ENCODE data around the gene TNNC2.
A peak's percentile ranks its signal among the peaks of the same experiment; 100 is the strongest.
"Not testable (repeated sequence)": the region's sequence is repeated elsewhere in the genome, so short reads cannot be mapped to it uniquely, and the experiment has no call there.

TNNC2 gene

GRCh38 chr20:45833030-45833882 lies 6.1 kb upstream of the TNNC2 start, which contains the start of gene SNX21:
TSS of gene SNX21 (plus strand) at chr20:45833799. CDS start at chr20:45833920, 121 bp downstream.
- H3K4me3 ChIP-seq (ENCODE audit: low read depth, low read length, poor library complexity, severe bottlenecking): peak within 1 kb of the TSS; percentile 63
- H3K36me3 ChIP-seq (ENCODE audit: insufficient read depth, low read length): no peaks in the 10 kb centered on the region
- no peaks in the 10 kb centered on the region for H4K20me1 ChIP-seq (ENCODE audit: insufficient read depth, low read length)
- no peak within 1 kb of the TSS for H2AFZ ChIP-seq (ENCODE audit: low read length)
- H3K79me2 ChIP-seq (ENCODE audit: insufficient read depth, low read length): no peaks in the 10 kb centered on the region
- H3F3A ChIP-seq (ENCODE audit: insufficient read depth, low read length): no peaks in the 10 kb centered on the region
- TF ChIP-seq CTCF (IDR thresholded peaks at IDR 0.05; ENCODE audit: low read length) (no peak), EZH2 (IDR thresholded peaks at IDR 0.05; ENCODE audit: borderline replicate concordance, low read length) (no peak)
- H3K9ac ChIP-seq (ENCODE audit: low read length): peak within 1 kb of the TSS; percentile 47; the same call in 1 of the 2 replicates
- H3K9me3 ChIP-seq (ENCODE audit: low read length): no peaks in the 10 kb centered on the region
- peaks cover 13% of the 10 kb centered on the region for H3K4me1 ChIP-seq (ENCODE audit: insufficient read depth, low read length, severe bottlenecking)
- peak within 1 kb of the TSS; percentile 79 for H3K4me2 ChIP-seq (ENCODE audit: low read length)
- no peaks in the 10 kb centered on the region for H3K9me2 ChIP-seq (ENCODE audit: low read depth, low read length)
- H3K27ac ChIP-seq (ENCODE audit: low read depth, low read length, poor library complexity, severe bottlenecking): no peak within 1 kb of the TSS
- H3K27me3 ChIP-seq (ENCODE audit: insufficient read depth, low read length): peaks cover 9% of the 10 kb centered on the region; the same call in 1 of the 2 replicates

- no peak for TF ChIP-seq EZH2 (IDR thresholded peaks at IDR 0.05; ENCODE audit: borderline replicate concordance, low read length)
- TF ChIP-seq CTCF (IDR thresholded peaks at IDR 0.05; ENCODE audit: low read length): no peak
- Histone ChIP-seq H3K27ac (ENCODE audit: low read depth, low read length, poor library complexity, severe bottlenecking) (no peak overlapping the region), H3K9me3 (ENCODE audit: low read length) (no peaks in the 10 kb centered on the region), H3K9me2 (ENCODE audit: low read depth, low read length) (no peaks in the 10 kb centered on the region), H3K4me1 (ENCODE audit: insufficient read depth, low read length, severe bottlenecking) (peaks cover 13% of the 10 kb centered on the region), H3K4me3 (ENCODE audit: low read depth, low read length, poor library complexity, severe bottlenecking) (no peak overlapping the region), H4K20me1 (ENCODE audit: insufficient read depth, low read length) (no peaks in the 10 kb centered on the region), H3K9ac (ENCODE audit: low read length) (no peak overlapping the region), H3F3A (ENCODE audit: insufficient read depth, low read length) (no peaks in the 10 kb centered on the region), H3K27me3 (ENCODE audit: insufficient read depth, low read length) (peaks cover 9% of the 10 kb centered on the region; the same call in 1 of the 2 replicates), H3K4me2 (ENCODE audit: low read length) (no peak overlapping the region), H3K79me2 (ENCODE audit: insufficient read depth, low read length) (no peaks in the 10 kb centered on the region), H3K36me3 (ENCODE audit: insufficient read depth, low read length) (no peaks in the 10 kb centered on the region), H2AFZ (ENCODE audit: low read length) (no peak overlapping the region)
Observed at GRCh38 chr20:45832619-45833018, 5.5 kb upstream of the TNNC2 start.

GRCh38 chr20:45829673-45830106 lies 2.6 kb upstream of the TNNC2 start:
- not testable (repeated sequence) for H3K9me3 ChIP-seq (ENCODE audit: low read length); H3K4me2 ChIP-seq (ENCODE audit: low read length); H3K9ac ChIP-seq (ENCODE audit: low read length); H3K9me2 ChIP-seq (ENCODE audit: low read depth, low read length); H3K27ac ChIP-seq (ENCODE audit: low read depth, low read length, poor library complexity, severe bottlenecking); H4K20me1 ChIP-seq (ENCODE audit: insufficient read depth, low read length); H3K36me3 ChIP-seq (ENCODE audit: insufficient read depth, low read length); H3K4me3 ChIP-seq (ENCODE audit: low read depth, low read length, poor library complexity, severe bottlenecking); H3F3A ChIP-seq (ENCODE audit: insufficient read depth, low read length); H2AFZ ChIP-seq (ENCODE audit: low read length); H3K79me2 ChIP-seq (ENCODE audit: insufficient read depth, low read length); H3K27me3 ChIP-seq (ENCODE audit: insufficient read depth, low read length)
- peaks cover 13% of the 10 kb centered on the region for H3K4me1 ChIP-seq (ENCODE audit: insufficient read depth, low read length, severe bottlenecking)
